K562 (cell line): ENCODE measurements around the gene PPP1R15B. TPM values are rescaled to one million over a fixed set of nuclear protein-coding genes. Genes with fewer than 3 reads are reported as not detected.

Experiments
- ATAC-seq: fragments of 200-7000 bp; cut with Tn5 transposase; 3 replicates; pipeline ENCODE4 v1.9.1; 2020; ENCODE audit warnings: moderate library complexity
- BruUV-seq: library from RNA; stranded (reverse); fragments of 400-500 nt; replicated peaks from 2 replicates; lab custom pipeline; 2021; lab: Mats Ljungman, UMichigan
- CTCF ChIA-PET: fragments of 300-600 bp; formaldehyde crosslinking; extraction: SDS; loops from one replicate; lab custom pipeline; 2021; ENCODE audit warnings: low intra/inter-chr PET ratio; lab: Yijun Ruan, JAX
- POLR2A ChIA-PET: fragments of 300-600, 350-650 bp; sonication (Branson Sonifier 250); formaldehyde crosslinking; extraction: SDS; loops from one replicate; lab custom pipeline; 2021; ENCODE audit warnings: antibody characterized with exemption, inconsistent platforms; lab: Yijun Ruan, JAX
- DNase-seq, 4 experiments: peaks; one replicate each; pipeline versions ENCODE4 v3.0.0 to v3.0.0-alpha.2; 2011 to 2018; ENCODE audit warnings: low spot score in 3 of 4, mixed read lengths in 3 of 4; ENCODE audit errors: extremely low read depth in 1 of 4
- FAIRE-seq: peaks from 2 replicates; lab custom pipeline; 2011; peaks lifted over from hg19 to GRCh38; lab: Jason Lieb, UNC
- H2AFZ ChIP-seq: 2 replicates; pipeline ENCODE4 v1.6.0; 2011; ENCODE audit warnings: low read depth, low read length, control low read depth, inconsistent platforms
- H3K27ac ChIP-seq: fragments of 200-600 bp; 3 replicates; pipeline ENCODE4 v1.8.0; 2011; ENCODE audit warnings: low read depth, mild to moderate bottlenecking, control low read depth, inconsistent platforms, low read length, moderate library complexity, mixed read lengths; ENCODE audit errors: extremely low read depth
- H3K27me3 ChIP-seq, 2 experiments: fragments of 300-600 bp in 1 of 2; 2 replicates in 1 of 2; 3 replicates in 1 of 2; pipeline versions ENCODE4 v1.6.0 to v1.8.0; 2011; ENCODE audit warnings: inconsistent platforms in 2 of 2, low read length in 2 of 2, mild to moderate bottlenecking in 1 of 2, mixed read lengths in 1 of 2, moderate library complexity in 1 of 2; ENCODE audit not compliant: control insufficient read depth in 2 of 2, insufficient read depth in 2 of 2
- H3K36me3 ChIP-seq: fragments of 300-600 bp; 3 replicates; pipeline ENCODE4 v1.8.0; 2011; ENCODE audit warnings: mild to moderate bottlenecking, low read length, inconsistent platforms; ENCODE audit not compliant: control insufficient read depth, insufficient read depth
- H3K4me1 ChIP-seq, 2 experiments: fragments of 200-600 bp in 1 of 2; replicated peaks in 1 of 2; 2 replicates in 1 of 2; 3 replicates in 1 of 2; pipeline versions ENCODE4 v1.5.1 to v1.8.0; 2011; ENCODE audit warnings: inconsistent platforms in 2 of 2, low read length in 2 of 2, mild to moderate bottlenecking in 1 of 2, mixed read lengths in 1 of 2, moderate library complexity in 1 of 2; ENCODE audit not compliant: control insufficient read depth in 2 of 2, insufficient read depth in 2 of 2
- H3K4me2 ChIP-seq: 2 replicates; pipeline ENCODE4 v1.6.1; 2011; ENCODE audit warnings: low read length, control low read depth, inconsistent platforms, mixed read lengths; ENCODE audit not compliant: insufficient read depth
- H3K4me3 ChIP-seq: fragments of 200-600 bp; sonication (generic), shearing (Covaris generic); 2 replicates; pipeline ENCODE4 v1.5.1; 2016; ENCODE audit warnings: control low read depth, inconsistent platforms
- H3K79me2 ChIP-seq: fragments of 200-600 bp; 3 replicates; pipeline ENCODE4 v1.8.0; 2011; ENCODE audit warnings: low read length, inconsistent platforms; ENCODE audit not compliant: control insufficient read depth, insufficient read depth
- H3K9ac ChIP-seq, 2 experiments: 2 replicates each; pipeline versions ENCODE4 v1.6.0 to v1.6.1; 2011; ENCODE audit warnings: low read depth in 2 of 2, low read length in 2 of 2, control low read depth in 1 of 2, inconsistent platforms in 1 of 2, mild to moderate bottlenecking in 1 of 2, mixed read lengths in 1 of 2; ENCODE audit not compliant: insufficient read depth in 1 of 2
- H3K9me1 ChIP-seq: one replicate; pipeline ENCODE4 v1.6.0; 2011; ENCODE audit warnings: inconsistent platforms, mild to moderate bottlenecking, low read length, moderate library complexity; ENCODE audit not compliant: control insufficient read depth, insufficient read depth
- H3K9me3 ChIP-seq: replicated peaks from 2 replicates; pipeline ENCODE4 v1.5.1; 2011; ENCODE audit warnings: low read depth, low read length, inconsistent platforms; ENCODE audit not compliant: control insufficient read depth, insufficient read depth
- H4K20me1 ChIP-seq: replicated peaks from 2 replicates; pipeline ENCODE4 v1.6.1; 2011; ENCODE audit warnings: low read length, inconsistent platforms, mixed read lengths; ENCODE audit not compliant: control insufficient read depth, insufficient read depth
- BACH1 ChIP-seq: fragments of 200-800 bp; sonication (Bioruptor generic); IDR thresholded peaks from 2 replicates; pipeline ENCODE4 v1.6.1; 2016; ENCODE audit warnings: missing genetic modification characterization, missing compliant biosample characterization
- CEBPG ChIP-seq, 3 experiments: fragments of 200-800 bp in 1 of 3; sonication (Bioruptor generic) in 1 of 3; sonication (generic) in 1 of 3; formaldehyde crosslinking in 1 of 3; IDR thresholded peaks in 2 of 3; conservative IDR thresholded peaks in 1 of 3; 2 replicates each; pipeline versions ENCODE4 v1.6.1 to v1.8.0; 2016 to 2022; ENCODE audit warnings: missing compliant biosample characterization in 2 of 3, missing genetic modification characterization in 2 of 3, mild to moderate bottlenecking in 1 of 3, missing genetic modification reagents in 1 of 3
- KLF13 ChIP-seq: fragments of 450-650 bp; IDR thresholded peaks from 2 replicates; pipeline ENCODE4 v1.6.1; 2016; ENCODE audit warnings: missing genetic modification characterization, low read depth, mild to moderate bottlenecking, missing compliant biosample characterization, moderate library complexity, borderline replicate concordance
- MED1 ChIP-seq: sonication (generic); formaldehyde crosslinking; IDR thresholded peaks from 2 replicates; pipeline ENCODE4 v1.8.1; 2023; ENCODE audit warnings: missing genetic modification reagents, borderline replicate concordance
- ZNF232 ChIP-seq: sonication (generic); formaldehyde crosslinking; IDR thresholded peaks from 2 replicates; pipeline ENCODE4 v1.8.0; 2022; ENCODE audit warnings: mild to moderate bottlenecking, missing genetic modification reagents
- WGBS: fragments of 100-300 bp; shearing (Covaris generic); methylation state at CpG from one replicate; pipeline ENCODE4 v1.1.6; 2016; ENCODE audit warnings: low coverage, mixed read lengths; ENCODE audit not compliant: insufficient coverage; ENCODE audit errors: missing lambda C conversion rate; 5-methylcytosine and 5-hydroxymethylcytosine counted together
- in situ Hi-C: fragments of 300-500 bp; cut with MboI; formaldehyde crosslinking; loops from 4 replicates; pipeline ENCODE4 v1.15.0; 2018; ENCODE audit warnings: inconsistent platforms, mixed read lengths
- intact Hi-C: fragments of 100-400 bp; cut with micrococcal nuclease; formaldehyde crosslinking; loops from 2 replicates; pipeline ENCODE4 v1.14.2; 2022
- polyA plus RNA-seq, 8 experiments: library from polyadenylated mRNA; depleted of rRNA in 4 of 8; stranded (reverse) in 5 of 8; unstranded in 3 of 8; fragments of >200 nt; fragmentation: Nextera tagmentation in 2 of 8; fragmentation: Illumina TruSeq in 1 of 8; extraction: Ambion mirVana in 2 of 8; extraction: Trizol in 1 of 8; gene quantifications; 2 replicates each; pipeline versions ENCODE4 v1.2.1 to v1.2.3, GENCODE V29; 2011 to 2014; ENCODE audit warnings: inconsistent platforms in 1 of 8, missing spikeins in 1 of 8
- total RNA-seq, 7 experiments: library from RNA; depleted of rRNA in 6 of 7; stranded (reverse); fragments of >200 nt in 6 of 7; fragmentation: Illumina TruSeq in 2 of 7; extraction: Trizol in 2 of 7; gene quantifications; 2 replicates each; pipeline versions ENCODE4 v1.2.1 to v1.2.3, GENCODE V29; 2011 to 2021; ENCODE audit warnings: low replicate concordance in 1 of 7
- TF ChIP-seq, protein P1 (sequence below): sonication (generic); IDR thresholded peaks from 2 replicates; pipeline ENCODE4 v1.6.1; 2016

Gene PPP1R15B
- total and polyA plus RNA-seq, 9 of the 15 experiments (the other 6 are each of a cell fraction or from before 2014, with no cell fraction given), result 17.0 to 48.1 (median 30.8) TPM

DNA sequence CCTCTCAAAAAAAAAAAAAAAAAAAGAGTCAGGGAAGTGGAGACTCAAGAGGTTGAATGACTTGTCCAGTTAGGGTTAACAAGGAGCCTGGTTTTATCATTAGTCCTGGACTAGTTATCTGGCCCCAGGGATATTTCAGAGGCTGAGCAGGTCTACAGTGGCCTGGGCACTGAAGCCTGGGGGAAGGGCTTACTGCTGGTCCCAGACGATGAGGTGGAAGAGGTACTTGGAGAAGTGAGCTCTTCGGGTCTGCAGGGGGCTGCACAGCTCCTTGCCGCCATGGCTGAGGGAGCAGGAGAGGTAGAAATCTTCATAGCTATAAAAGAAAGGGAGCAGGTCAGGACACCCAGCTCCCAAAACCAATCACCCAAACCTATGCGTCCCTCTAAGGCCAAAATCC is 42.9 kb upstream of the PPP1R15B start:
- BruUV-seq, result no TSS peak
- no peak overlapping the region for H3K4me3 ChIP-seq
- POLR2A ChIA-PET, result interaction anchor here (0.7 to 1.0 kb wide), 3 partner anchors 9 to 1284 kb away, joined by 3 to 5 read pairs (median 3); no protein-coding TSS in a partner anchor

More for the DNA sequence above, 42.9 kb upstream of the PPP1R15B start:
- Histone ChIP-seq H3K9ac (no peak overlapping the region), H3K4me1 (peaks cover 0 to 4% of the 10 kb centered on the region in 2 experiments; a peak in 1 of 5 replicates), H4K20me1 (0 out of 2 replicates have a peak, but pooled peaks cover 3% of the 10 kb centered on the region), H3K79me2 (no peaks in the 10 kb centered on the region), H3K27ac (no peak overlapping the region), H3K9me3 (no peaks in the 10 kb centered on the region), H3K36me3 (no peaks in the 10 kb centered on the region), H3K4me2 (no peak overlapping the region), H3K27me3 (peaks cover 38 to 55% of the 10 kb centered on the region in 2 experiments), H2AFZ (no peak overlapping the region), H3K9me1 (no peaks in the 10 kb centered on the region)
- TF ChIP-seq CEBPG (CRISPR knock-in tag; IDR thresholded peaks at IDR 0.05) (no peak), CEBPG (tag; conservative IDR thresholded peaks at IDR 0.05 in 1 of 2, IDR thresholded peaks at IDR 0.05 in 1 of 2) (no peak), BACH1 (tag) (no peak), ZNF232 (no peak), MED1 (CRISPR knock-in tag) (no peak), KLF13 (tag) (no peak)
- TF ChIP-seq, protein P1, sequence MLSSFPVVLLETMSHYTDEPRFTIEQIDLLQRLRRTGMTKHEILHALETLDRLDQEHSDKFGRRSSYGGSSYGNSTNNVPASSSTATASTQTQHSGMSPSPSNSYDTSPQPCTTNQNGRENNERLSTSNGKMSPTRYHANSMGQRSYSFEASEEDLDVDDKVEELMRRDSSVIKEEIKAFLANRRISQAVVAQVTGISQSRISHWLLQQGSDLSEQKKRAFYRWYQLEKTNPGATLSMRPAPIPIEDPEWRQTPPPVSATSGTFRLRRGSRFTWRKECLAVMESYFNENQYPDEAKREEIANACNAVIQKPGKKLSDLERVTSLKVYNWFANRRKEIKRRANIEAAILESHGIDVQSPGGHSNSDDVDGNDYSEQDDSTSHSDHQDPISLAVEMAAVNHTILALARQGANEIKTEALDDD, result peak; percentile 72
- FAIRE-seq (no peak), ATAC-seq (no peak), DNase-seq (no peak)
- in situ Hi-C loops (no loop called here), intact Hi-C loops (no loop called here)
- CTCF ChIA-PET, result no interaction called here
- 11% methylated on average over 4 of the region's 4 CpGs for WGBS
